GOT3 (cell line): Measurements from ENCODE around the gene SDCCAG8.

Experiments
- DNase-seq: peaks from one replicate; lab custom pipeline; 2025; ENCODE audit warnings: mixed read lengths; lab: John Stamatoyannopoulos, UW

The SDCCAG8 gene

DNA sequence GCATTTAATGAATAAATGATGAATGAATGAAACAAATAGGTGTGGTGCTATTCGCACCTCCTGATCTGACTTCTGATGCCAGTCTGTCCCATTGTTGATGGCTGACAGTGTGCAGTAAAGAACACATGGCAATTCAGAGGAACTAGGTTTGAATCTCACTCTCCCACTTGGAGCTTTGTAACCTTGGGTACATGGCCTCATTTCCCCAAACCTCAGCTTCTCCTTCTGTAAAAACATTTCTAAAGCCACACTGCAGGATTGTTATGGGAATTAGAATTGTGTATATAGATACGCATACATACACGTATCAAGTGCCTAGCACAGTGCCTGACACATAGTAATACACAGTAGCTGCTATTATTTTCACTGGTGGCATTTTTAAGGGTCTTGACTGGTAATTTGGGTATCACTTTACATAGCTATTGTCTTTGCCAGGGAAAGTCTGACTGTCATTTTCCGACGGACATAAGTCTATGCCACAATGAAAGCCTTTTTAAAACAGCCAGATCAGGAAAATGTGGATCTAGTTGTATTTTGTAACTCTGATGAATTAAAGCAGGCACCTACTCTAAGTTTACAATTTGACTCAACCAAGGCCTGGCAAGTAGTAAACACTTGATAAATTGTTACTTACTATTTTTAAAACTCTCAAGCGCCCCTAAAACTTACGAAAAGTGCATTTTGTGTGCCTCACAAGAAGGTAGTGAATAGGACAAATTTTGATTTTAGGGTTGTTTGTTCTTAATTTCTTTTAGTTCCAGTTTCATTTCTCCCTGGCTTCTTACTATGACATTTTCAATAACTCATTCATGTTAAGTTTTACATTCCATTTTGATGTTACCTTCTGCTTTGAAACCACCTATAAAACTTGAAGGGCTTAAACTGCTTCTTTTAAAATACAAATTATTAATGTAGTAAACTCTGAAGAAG is 164.4 kb downstream of the SDCCAG8 start:
- no peak for DNase-seq

DNA sequence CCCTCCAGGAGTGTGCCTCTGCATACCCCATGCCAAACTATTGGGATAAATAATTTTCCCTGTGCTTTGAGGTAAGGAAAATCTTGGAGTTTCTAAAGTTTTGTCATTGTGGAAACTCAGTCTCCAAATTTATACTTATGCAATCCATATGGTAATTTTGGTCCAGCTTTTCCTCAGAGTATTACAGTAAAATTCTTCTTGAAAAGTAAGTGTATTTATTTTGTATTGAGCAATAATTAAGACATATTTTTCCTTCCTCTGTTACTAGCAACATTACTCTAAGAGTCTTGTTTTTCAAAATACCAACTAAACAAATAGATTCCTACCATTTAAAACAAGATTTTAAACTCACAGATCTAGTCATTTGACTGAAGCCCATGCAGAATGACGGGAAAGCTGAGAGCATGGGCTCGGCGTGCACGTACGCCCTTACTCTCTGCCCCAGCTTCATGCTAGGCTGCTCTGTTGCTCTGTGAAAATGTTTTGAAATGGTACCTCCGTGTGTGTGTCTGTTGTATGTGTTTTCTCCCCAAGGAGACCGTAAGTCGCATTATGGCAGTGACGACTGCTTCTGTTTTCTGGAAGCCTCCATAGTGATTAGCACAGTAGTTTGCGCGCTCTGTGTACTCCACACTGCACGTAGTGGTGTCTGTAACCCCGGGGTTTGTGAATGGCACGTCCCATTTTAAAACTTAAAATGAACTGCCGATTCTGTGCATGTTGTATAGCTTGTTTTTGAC is 165.3 kb downstream of the SDCCAG8 start:
- no peak for DNase-seq

DNA sequence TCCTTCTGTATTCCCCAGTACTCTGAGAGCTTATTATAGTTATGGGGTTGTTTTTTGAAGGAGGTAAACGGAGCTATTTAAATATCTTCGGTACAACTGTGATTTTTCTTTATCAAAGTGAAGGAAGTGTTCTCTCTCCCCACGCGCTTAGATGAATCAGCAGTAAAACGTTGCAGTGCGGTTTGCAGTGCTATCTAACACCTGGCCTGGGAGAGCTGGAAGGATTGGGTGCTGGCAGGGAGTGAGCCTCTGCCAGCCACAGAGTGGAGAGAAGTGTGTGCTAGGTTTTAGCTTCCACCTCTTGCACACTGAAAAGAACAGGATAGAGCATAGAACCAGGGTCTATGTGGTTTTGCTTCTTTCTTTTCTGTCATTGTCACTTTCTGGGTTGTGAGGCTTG is 165.9 kb downstream of the SDCCAG8 start:
- no peak for DNase-seq

DNA sequence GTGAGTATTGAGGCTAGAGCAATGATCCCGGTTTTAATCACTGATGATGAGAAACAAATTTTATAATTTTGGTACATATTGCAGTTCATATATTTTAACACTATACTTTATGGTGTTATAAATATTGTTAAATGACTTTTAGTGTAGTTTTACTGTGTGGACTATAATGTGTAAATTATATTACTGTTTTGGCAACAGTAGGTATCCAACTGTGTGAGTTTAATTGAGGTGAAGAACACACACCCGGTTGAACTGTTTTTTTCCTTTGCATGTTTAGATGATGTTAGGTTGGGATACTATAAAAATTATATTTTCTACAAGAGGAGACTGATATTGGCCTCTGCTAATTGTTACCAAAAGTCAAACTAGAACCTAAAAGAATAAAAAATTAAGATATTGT is 166.5 kb downstream of the SDCCAG8 start:
- no peak for DNase-seq

- no peak for DNase-seq
Observed at GRCh38 chr1:243428084-243428483, 172.2 kb downstream of the SDCCAG8 start.

DNA sequence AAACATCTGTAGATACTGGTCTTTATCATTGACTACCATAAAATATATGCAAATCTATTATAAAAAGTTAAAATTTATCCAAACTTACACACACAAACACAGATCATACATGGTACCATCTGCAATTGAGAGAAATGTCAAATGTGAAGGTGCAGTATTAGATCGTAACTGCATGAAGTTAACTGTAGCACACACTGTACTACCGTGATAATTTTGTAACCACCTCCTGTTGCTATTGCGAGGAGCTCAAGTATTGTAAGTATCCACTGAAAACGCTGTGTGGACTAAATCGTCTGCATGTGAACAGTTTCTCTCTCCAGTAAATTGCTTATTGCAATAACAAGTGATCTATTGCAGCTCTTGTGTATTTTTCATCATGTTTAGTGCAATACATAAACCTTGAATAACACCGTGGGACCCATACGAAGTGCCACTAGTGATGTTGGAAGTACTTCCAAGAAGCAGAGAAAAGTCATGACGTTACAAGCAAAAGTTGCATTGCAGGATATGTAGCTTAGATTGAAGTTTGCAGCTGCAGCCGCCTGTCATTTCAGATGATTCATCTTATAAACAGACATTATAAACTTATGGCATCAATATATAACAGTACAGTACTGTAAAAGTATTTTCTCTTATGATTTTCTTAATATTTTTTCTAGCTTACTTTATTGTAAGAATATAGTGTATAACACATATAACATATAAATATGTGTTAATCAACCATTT is 172.9 kb downstream of the SDCCAG8 start:
- no peak for DNase-seq

GRCh38 chr1:243431591-243431990 is 175.8 kb downstream of the SDCCAG8 start:
- DNase-seq: no peak

DNA sequence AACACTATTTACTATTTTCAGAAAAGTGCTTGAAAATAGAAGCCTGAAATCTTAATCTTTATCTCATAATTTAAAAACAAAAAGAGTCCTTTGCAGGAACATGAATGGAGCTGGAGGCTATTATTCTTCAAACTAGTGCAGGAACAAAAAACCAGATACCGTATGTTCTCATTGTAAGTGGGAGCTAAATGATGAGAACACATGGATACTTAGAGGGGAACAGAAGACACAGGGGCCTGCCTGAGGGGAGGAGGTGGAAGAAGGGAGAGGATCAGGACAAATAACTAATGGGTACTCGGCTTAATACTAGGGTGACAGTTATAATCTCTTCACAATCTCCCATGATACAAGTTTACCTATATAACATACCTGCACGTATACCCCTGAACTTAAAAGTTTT is 176.3 kb downstream of the SDCCAG8 start:
- DNase-seq: no peak

- no peak for DNase-seq
Observed at GRCh38 chr1:243433737-243434370, 178.0 kb downstream of the SDCCAG8 start.

DNA sequence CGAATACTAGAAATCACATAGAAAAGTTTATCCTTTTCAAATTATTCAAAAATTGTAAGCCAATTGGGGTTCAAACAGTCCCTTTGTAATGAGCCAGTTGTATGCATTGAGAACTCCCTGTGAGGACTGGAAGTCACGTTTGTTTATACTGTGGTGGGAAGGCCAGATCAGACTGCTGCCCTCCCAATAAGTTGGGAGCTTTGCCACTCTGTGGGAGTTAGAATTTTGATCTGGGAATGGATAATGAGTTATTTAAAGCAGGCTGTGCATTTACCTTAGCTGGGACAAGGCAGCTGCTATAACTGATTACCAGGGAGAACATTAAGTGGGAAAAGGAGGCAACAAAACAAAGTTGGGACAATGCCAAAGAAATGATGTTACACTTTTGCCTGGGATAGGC is 178.8 kb downstream of the SDCCAG8 start:
- DNase-seq: no peak

DNA sequence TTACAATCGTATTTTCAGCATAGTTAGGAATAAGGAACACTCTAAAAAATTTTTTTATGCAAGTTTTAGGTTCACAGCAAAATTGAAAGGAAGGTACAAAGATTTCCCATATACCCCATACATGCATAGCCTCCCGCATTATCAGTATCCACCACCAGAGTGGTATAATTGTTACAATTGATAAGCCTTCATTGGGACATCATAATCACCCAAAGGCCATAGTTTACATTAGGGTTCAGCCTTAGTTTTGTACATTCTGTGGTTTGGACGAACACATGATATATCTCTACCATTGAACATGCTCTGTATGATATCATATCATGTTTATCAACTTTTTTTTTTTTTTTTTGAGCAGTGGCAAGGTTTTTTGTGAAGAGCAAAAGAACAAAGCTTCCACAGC is 180.0 kb downstream of the SDCCAG8 start:
- DNase-seq: no peak

DNA sequence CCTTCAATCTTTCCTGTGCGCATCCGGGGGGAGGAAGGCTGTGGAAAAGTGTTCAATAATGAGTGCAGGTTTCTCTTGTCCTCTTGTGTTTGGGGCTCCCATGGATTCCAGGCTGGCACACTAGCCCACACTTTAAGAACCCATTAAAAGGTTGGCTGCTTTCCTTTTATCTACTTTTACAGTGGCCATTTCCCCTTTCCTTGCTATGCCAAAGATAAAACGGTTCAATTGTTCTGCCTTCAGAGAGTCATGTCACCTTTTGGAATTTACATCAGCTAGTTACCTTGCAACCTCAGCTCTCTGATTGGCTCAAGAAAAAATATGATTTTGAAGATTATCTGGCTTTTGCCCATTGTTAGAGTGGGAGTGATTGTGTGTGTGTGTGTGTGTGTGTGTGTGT is 182.3 kb downstream of the SDCCAG8 start:
- no peak for DNase-seq

DNA sequence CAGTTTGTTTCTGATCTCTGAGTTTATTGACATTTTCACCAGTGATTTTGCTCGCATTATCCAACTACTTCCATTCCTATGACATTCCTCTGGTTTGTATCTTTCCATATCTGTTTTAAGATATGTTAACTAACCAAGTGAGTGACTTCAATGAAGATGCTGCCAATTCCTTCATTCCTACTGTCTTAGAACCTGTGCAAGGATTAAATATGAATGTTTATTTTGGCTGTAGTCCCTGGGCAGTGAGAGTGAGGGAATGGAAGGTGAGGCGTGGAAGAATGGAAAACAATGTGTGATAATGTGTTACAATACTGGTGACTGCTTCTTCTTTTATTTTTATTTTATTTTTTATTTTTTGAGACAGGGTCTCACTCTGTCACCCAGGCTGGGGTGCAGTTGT is 183.0 kb downstream of the SDCCAG8 start:
- DNase-seq: no peak

DNA sequence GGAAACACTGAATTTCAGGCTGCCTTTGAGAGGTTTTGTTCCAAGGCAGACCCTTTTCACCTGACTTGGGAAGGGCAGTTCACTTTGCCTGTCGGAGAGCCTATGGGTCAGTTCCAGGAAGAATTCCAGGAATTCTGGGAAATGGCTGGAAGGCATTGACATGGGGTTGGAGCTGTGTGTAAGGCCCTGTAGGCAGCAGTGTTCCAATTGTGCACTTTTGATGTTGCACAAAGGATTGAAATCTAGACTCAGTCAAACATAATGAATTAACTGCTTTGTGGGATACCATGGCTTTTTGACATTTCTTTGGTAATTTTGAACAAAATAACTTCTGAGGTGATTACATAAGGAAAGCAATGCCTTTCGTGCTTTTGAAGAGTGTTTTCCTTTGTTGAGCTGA is 184.6 kb downstream of the SDCCAG8 start:
- no peak for DNase-seq

DNA sequence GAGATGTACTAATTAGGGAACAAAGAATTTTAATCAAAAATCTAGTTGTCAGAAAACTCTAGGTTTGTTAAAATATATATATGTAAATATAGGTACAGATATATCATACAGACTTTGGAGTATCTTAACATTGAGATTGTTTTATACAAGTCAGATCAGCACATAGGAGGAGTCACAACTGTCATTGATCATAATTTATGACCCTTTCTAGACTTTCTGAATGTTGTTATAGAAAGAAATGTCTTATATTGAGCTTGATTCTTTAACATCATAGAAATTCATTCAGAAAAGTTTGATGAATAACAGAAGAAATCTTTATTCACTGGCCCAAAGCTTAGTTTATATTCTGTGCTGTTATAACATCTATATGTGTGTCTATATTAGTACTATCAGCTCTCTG is 185.8 kb downstream of the SDCCAG8 start:
- no peak for DNase-seq

DNA sequence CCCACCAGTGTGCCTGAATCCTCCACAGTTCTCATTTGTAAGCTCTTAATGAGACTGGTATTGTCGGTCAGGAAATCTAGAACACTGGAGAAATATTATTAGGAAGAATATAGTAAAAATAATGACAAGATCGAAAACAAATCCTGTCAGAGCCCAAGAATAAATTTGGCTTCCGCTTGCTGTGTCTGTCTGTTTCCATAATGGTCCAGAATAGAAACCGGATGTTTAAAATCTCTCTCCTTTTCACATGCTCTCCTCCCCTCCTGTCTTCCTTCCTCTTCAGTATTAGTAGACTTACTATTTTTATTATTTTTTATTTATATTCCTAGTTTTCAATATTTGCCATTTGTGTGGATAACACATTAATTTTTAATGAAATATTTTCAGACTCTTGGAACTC is 187.7 kb downstream of the SDCCAG8 start:
- no peak for DNase-seq

- DNase-seq: no peak
Observed at GRCh38 chr1:243447347-243447746, 191.5 kb downstream of the SDCCAG8 start.

DNA sequence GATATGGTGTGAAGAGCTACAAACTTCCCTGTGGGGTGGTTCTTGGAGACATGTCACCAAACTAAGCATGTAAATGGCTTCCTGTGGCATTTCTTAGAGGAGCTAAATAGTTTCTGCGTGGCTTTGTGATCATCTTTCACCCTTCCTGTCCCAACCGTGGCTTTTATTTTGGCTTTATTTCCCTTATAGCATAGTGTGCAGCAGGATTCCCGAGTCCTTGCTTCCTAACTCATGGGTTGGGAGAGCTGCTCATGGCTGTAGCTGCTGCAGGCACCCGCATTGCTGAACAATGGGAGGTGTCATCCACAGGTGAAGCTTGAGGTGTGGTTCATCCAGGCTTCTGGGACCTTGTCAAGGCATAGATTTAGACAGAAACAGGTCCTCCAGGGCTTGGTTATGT is 192.0 kb downstream of the SDCCAG8 start:
- no peak for DNase-seq

DNA sequence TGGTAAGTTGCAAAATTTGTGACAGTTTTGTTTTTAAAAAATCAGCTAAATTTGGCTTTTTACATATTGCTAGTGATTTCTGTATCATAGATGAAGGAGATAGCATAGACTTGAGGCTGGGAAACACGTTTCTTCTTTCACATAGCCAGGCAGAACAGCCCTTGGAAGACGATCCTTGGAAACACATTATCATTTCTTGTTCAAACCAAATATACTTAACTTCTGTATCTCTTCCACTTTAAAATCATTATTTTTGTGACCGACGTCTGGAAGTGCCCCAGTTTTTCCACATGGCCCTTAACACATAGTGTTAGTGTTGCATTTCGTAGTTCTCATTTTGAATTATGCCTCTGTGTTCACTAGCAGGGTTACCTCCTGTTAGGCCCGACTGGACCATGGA is 193.5 kb downstream of the SDCCAG8 start:
- no peak for DNase-seq

DNA sequence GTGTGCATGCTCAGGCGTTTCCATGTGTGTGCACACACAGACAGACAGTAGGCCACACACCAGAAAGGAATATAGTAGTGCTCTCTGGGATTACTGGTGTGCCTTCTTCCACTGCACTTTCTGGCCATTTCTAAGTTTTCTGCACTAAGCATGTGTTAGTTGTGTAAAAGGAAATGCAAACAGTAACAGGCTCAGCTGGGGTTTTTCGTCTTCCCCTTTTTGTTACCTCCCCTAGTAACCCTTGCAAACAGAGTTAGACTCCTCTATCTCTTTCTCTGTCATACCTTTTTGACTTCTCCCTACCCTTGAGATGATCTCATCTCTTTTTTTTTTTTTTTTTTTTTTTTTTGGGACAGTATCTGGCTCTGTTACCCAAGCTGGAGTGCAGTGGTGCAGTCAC is 196.3 kb downstream of the SDCCAG8 start:
- DNase-seq: no peak

DNA sequence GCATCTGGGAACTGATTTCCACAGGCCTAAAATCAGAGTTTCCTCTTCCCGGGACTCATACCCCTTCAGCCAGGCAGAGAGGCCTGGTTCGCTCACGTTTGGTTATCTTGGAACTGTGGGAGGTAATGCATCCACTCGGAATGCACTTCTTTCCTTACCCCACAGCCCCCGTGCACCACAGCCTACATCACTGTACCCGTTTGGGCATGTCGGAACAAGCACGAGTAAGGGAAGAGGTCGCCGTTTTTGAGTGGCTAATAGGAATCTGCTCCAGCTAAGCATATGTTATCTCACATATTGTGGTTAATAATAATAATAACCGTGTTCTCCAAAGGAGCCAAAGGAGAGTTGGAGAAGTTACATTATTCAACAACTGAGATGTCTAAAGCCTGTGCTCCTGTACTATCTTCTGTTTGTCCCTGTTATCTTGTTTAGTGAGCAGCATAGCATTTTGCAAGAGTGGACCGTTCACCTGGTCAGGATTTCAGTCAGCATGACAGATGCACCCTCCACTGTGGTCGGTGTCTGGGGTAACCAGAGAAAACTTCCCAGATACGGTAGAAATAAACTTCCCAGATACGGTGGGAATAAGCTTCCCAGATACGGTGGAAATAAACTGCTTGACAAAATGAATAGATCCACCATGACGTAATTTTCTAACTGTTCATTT is 198.6 kb downstream of the SDCCAG8 start:
- no peak for DNase-seq
